HG03439 (cell line): ENCODE results near the gene GPR152.
"Not testable (repeated sequence)": the region's sequence is repeated elsewhere in the genome, so short reads cannot be mapped to it uniquely, and the experiment has no call there.

Experiments
- ATAC-seq: cut with Tn5 transposase; IDR thresholded peaks from one replicate; pipeline ENCODE4 v1.9.1; 2021; ENCODE audit warnings: mild to moderate bottlenecking, moderate library complexity; ENCODE audit not compliant: unreplicated experiment

GPR152 gene

DNA sequence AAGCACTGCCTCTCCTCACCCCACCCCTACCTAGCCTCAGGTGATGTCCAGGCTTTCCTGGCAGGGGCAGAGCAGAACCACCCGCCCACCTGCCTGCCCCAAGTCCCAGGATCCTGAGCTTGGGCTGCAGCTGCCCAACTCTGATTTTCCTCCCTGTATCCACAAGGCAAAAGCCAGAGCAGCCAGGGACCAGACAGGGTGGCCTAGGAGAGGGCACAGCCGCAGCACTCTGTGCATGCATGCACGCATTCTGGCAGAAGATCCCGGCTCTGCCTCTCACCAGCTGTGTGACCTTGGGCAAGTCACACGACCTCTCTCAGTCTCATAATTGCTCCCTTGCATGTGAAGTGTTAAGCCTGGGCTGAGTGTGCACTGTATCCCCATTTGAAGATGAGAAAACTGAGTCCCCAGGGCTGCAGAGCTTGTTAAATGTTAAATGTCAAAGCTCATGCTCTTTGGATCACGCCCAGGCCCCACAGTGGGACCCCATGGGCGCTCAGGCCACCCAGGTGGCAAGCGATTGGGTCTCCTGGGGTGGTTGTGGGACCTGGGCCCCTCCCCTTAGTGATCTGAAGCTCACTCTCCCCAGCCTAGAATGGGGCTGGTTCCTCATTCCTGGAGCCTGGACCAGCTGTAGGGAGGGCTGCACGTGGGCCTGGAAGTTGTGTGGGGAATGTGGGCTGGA is 39.9 kb downstream of the GPR152 start:
- no peak for ATAC-seq

DNA sequence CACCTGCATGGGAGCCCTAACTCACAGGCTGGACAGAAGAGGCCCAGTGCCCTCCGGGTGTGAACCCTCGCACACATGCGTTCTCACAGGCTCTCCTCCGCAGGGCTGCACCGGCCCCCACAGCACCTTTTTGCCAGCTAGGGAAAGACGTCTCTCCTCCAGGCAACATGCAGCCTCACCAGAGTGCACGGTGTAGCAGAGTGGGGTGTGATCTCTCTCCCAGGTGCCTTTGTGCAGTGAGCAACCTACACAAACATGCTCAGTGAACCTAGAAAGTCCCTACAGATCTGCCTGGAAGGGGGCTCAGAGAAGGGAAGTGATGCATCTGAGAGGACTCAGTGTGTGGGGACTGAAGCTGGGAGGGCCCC is 40.8 kb downstream of the GPR152 start:
- ATAC-seq = no peak

DNA sequence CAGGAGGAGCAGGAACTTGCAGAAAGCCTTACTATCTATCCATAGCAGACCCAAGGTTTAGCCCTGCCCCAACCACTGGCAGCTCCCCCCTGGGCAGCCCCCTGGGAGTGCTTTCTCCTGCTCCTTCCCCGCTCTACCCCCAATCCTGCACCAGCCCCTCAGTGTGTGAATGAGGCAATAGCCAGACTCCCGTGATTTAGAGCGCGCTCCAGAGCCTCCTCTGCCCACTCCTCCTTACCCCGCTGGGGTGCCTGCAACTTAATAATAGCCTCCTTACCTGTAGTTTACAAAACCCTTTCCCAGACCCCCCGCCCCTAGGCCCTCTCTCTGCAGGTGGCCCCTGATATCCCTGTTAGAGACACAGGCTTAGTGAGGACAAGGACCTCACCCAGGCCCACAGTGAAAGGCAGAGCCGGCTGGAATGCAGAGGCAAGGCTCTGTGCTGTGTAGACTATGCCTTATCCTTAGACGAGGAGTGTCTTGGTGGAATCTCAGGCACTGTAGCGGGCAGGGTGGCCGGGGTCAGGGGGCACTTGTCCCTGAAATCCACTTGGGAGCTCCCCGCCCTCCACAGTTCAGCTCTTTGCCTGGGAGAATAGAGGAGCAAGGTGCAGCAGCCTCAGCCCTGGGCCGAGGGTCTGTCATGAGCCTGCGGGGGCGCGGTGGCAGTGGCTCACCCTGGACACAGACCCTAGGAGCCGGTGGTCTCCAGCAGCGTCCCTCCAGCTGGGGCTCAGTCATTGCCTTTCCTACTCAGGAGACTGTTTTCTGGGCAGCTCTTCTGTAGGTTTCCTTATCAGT is 41.3 kb downstream of the GPR152 start:
- ATAC-seq = no peak

DNA sequence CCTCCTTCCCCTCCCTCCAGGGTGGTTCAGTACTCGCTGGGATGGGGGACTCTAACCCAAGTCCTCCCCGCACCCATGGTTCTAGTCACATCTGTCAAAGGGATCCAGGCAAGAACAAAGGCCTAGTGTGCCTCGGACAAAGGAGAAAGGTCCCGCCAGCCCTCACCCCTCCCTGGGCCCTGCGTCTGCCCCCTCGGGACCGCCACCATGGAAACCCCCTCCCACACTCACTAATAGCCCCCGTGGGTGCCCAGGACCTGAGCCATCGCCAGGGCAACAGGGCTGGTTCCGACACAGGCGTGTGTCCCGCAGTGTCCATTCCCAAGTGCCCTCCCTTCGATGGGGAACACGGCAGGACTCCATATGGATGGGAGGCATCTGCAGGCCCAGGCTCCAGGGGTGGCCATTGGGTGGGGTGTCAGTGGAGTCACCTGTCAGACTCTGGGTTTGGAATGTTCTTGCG is 42.1 kb downstream of the GPR152 start:
- ATAC-seq = no peak

DNA sequence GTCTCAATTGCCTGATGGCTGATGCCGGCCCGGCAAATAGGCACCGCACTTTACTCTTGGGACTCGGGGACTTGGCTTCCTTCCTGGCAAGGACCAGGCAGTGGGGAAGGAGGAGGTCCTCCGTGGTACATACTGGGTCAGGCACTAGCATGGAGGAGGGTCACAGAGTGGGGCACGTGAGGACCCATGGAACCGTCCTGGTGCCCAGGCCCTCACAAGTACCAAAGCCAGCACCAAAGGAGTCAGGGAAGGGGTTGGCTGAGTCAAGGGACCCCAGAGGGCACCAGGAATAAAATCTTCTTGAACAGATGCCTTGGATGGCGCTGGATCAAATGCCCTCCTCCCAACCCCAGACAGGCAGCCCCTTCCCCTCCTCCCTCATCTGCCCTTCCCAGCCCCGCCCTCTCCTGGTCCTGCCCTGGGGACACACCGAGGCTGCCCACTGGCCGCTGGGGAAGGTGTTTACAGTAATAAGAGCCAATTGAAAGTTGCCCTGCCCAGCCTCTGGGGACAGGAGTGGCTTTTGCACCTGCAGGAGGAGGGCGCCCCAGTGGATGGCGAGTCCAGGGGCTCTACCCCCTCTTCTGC is 42.7 kb downstream of the GPR152 start:
- ATAC-seq = no peak

DNA sequence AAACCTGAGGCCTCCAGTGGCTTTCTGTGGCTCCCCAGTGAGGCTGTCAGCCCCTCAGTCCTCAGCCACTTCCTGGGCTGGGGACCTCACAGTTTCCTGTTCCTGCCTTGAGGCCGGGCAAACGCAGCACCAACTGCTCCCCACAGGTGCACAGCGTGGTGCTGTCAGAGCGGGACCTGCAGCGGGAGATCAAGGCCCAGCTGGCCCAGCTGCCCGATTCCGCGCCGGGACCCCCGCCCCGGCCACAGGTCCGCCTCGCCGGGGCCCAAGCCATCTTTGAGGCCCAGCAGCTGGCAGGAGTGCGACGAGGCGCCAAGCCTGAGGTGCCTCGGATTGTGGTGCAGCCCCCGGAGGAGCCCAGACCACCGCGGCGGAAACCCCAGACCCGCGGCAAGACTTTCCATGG is 43.3 kb downstream of the GPR152 start:
- no peak for ATAC-seq

DNA sequence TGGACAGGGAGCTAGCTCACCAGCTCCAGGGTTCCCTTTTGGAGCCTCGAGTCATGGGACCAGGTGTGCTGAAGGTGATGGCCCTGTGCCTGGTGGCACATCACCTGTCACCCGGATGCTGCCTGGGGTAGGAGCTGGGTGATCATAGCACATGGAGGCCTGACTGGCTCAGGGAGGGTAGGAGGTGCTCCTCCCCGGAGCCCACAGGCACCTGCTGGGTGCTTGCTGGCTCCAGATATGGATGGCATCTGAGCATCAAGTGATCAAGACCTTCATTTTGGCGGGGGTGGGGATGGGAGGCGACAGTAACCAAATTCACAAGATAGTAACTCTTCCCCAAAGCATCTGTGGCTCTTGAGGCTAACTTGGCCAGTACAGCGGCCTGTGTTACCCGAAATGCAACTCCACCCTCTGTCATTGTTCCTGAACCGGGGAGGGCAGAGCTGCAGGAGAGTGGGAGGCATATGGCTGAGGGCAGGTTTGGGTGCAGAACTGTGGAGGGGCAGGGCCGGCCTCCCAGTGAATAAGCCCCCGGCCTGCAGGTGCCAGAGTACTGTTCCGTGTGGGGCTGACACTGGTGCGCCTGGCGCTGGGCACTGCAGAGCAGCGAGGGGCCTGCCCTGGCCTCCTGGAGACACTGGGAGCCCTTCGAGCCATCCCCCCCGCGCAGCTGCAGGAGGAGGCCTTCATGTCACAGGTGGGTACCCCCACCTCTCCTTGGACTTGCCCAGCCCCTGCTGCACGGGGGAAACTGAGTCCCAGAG is 43.9 kb downstream of the GPR152 start:
- no peak for ATAC-seq

DNA sequence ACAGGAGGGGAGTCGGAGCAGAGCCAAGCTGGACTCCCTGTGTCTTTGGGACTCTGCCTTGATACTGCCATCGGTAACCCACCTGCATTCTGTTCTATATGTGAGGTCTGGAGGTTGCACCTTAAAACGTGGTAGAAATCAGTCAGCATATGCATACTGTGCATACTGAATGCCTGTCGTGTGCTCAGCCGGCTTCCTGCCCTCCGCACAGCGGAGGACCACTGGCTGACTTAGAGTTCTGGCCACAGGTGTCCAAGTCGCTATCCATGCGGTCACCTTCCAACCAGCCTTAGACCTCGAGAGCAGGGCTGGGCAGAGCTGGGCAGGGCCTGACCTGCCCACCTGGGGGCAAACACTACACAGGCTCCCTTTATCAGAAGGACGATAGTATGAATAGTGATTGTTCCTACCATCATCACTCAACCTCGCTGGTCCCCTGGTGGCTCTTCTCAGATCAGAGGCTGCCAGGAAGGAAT is 44.8 kb downstream of the GPR152 start:
- ATAC-seq = no peak

DNA sequence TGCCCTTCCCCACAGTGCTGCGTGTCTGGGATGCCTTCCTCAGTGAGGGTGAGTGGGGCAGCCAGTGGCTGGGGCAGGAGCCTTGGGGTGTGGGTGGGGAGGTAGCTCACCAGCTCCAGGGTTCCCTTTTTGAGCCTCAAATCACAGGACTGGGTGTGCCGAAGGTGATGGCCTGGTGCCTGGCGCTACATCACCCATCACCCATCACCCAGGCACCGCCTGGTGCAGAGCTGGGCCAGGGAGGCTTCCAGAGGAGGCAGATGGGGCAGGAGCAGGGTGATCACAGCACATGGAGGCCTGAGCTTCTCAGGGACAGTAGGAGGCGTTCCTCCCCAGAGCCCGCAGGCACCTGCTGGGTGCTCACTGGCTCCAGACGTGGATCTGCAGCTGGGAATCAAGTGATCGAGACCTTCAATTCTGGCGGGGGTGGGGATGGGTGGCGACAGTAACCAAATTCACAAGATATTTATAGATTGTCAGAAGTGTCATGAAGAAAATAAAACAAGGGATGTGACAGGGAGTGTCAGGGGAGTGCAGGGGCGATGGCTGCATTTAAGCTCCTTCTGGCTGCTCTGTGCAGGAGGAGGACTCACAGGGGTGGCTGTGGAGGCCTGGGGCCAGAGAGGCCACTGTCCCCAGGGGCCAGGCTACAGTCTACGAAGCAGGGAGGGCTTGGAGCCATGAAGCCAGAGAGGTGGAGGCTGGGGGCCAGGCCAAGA is 45.4 kb downstream of the GPR152 start:
- no peak for ATAC-seq

DNA sequence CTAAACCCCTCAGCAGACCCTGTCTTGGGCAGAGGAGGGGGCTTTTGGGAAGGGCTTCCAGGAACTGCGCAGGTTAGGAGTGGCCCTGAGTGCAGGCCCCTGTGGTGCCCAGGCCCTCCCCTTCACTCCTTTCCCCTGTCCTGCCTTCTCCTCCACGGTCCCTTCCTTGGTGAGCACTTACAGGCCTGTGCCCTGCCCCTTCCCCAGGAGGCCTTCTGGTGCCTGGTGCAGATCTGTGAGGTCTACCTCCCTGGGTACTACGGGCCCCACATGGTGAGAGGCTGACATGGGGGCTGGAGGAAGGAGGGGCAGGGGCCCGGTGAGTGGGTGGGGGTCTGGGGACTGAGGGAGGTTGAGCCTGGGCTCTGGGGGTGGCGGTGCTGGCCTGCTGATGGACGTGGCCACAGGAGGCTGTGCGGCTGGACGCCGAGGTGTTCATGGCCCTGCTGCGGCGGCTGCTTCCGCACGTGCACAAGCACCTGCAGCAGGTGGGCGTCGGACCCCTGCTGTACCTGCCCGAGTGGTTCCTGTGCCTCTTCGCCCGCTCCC is 46.0 kb downstream of the GPR152 start:
- ATAC-seq = no peak

DNA sequence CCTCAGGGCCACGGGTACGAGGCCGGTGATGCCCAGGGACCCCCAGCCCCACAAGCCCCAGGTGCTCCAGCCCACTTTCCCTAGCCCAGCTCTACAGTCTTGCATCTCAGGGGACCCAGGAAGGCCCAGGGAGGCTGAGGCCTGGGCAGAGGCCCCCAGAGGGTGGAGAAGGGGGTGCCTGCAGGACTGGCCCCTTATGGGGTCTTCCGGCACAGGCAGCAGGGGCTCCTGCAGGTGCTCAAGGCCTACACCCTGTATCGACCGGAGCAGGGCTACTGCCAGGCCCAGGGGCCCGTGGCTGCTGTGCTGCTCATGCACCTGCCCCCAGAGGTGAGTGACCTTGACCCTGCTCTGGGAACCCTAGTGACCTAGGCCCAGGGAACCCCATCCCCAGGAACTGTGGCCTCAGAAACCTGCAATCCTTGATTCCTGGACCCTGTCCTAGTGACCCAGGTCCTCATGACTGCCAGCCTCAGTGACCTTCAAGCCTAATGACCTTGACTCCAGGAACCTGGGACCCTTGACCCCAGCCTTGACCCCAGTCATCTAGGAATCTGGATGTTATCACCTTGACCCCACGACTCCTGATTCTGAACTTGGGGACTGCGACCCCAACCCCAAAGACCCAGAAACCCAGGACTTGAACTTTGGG is 46.7 kb downstream of the GPR152 start:
- no peak for ATAC-seq

DNA sequence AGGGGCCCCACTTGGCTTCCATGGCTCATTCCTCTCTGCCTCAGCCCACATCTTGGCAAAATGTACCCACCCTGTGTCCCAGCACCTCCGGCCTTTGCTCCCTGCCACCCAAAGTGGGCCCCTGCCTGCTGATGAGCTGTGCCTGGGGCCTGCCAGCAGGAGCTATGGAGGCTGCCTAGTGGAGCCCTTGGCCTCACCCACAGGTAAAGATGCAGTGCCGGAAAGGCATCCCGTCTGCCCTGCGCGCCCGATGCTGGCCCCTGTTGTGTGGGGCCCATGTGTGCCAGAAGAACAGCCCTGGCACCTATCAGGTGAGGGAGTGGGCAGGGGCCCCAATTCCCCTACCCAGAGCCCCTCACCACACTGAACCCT is 47.3 kb downstream of the GPR152 start:
- ATAC-seq = no peak

DNA sequence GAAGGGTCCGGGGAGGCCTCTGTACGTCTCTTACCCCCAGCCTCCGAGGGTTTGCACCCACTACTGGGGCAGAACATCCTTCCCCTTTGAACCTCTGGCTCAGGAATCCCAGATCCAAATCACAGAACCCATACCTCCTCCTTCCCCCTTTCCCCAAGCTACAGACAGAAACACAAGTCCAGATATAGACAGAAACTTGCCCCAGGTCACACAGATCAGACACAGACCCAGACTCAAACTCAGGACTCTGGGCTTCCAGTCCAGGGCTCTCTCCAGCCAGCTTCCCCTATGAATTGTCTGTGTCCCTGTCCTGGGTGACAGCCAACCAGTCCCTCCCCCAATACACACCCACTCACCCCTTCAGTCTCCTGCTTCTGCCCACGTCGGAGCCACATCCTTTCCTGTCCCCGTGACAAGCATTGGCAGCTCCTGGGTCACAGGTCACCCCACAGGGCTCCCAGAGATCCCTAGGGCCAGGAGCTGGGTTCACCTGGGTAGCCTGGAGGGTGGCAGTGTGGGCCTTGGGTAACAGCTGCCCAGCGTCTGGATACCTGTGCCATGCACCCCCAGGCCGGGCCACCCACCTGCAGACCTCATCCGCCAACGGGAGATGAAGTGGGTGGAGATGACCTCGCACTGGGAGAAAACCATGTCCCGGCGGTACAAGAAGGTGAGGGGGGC is 47.9 kb downstream of the GPR152 start:
- ATAC-seq = no peak

DNA sequence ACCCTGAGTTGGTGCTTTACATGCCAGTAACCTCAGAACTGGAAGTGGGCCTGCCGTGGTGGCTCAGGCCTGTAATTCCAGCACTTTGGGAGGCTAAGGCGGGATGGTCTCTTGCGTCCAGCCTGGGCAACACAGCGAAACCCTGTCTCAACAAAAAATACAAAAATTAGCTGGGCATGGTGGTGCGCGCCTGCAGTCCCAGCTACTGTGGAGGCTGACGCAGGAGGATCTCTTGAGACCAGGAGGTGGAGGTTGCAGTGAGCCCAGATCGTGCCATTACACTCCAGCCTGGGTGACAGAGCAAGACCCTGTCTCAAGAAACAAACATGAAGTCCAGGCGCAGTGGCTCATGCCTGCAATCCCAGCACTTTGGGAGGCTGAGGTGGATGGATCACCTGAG is 49.4 kb downstream of the GPR152 start:
- ATAC-seq = not testable (repeated sequence)

DNA sequence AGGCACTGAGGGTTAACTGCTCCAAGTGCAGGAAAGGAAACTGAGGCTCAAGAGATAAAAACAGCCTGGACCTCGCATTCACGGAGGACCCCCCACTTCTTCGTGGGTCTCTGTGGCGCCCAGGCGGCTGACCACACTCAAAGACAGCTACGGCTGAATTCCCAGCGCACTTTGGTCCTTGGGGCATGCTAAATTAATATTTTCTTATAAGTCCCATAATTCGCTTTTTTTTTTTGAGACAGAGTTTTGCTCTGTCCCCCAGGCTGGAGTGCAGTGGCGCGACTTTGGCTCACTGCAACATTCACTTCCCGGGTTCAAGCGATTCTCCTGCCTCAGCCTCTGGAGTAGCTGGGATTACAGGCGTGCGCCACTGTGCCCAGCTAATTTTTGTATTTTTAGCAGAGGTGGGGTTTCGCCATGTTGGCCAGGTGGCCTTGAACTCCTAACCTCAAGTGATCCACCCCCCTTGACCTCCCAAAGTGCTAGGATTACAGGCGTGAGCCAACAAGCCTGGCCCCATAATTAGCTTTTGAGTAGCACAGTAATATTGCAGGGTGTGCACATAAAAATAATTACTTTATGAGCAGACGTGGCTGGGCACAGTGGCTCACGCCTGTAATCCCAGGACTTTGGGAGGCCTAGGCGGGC is 50.2 kb downstream of the GPR152 start:
- not testable (repeated sequence) for ATAC-seq

DNA sequence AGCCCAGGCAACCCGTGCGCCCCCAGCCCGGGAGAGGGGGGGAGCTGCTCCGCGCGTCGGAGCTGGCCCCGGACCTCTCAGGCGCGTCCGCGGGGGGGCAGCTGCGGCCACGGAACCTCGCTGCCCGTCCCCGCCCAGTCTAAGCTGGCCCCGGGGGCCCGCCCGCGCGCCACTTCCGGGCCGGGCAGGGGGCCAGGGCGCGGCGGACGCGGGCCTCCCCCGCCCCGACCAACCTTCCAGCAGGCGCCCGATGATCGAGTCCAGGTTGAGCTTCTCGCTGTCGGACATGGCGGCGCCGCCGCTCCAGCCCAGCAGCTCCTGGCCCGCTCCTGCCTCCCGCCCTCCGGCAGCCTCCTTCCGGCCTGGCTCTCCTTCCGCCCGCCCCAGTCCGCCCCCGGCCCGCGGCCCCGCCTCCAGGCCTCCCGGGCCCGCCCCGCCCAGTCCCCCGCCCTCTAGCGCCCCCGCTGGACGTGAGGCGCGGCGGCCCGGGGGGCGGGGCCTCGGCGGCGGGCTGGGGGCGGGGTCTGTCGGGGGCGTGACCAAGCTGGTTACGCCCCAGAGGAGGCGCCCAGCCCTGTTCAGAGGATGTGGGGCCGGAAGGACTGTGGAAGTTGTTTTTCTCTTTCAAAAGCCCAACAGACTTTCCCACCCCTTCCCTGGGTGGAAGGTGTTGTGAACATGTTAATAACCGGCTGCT is 50.9 kb downstream of the GPR152 start, which contains the start of gene PPP1CA:
TSS of gene PPP1CA (minus strand) at position 364 of the 697 bp plus-strand sequence. CDS start at position 288, 76 bp downstream.
- ATAC-seq = peak; percentile 61
